T-helper 2 cell treated with Interferon-gamma antibody and Interleukin-4, amounts not matched to agents 100 ng/mL and 5 ng/mL, for 36 hours (primary cell): Measurements from ENCODE around the gene MMP13. TPM values are rescaled to one million over a fixed set of nuclear protein-coding genes. Genes with fewer than 3 reads are reported as not detected.
"Not testable (repeated sequence)": the region's sequence is repeated elsewhere in the genome, so short reads cannot be mapped to it uniquely, and the experiment has no call there.

Experiments
- intact Hi-C: fragments of 100-400 bp; cut with micrococcal nuclease; formaldehyde crosslinking; loops from one replicate; pipeline ENCODE4 v1.15.1; 2023
- total RNA-seq: library from RNA; stranded (reverse); gene quantifications from 2 replicates; pipeline ENCODE4 v1.2.3, GENCODE V29; 2022

The MMP13 gene
- total RNA-seq, 1 donor from 2014 or later = not detected

DNA sequence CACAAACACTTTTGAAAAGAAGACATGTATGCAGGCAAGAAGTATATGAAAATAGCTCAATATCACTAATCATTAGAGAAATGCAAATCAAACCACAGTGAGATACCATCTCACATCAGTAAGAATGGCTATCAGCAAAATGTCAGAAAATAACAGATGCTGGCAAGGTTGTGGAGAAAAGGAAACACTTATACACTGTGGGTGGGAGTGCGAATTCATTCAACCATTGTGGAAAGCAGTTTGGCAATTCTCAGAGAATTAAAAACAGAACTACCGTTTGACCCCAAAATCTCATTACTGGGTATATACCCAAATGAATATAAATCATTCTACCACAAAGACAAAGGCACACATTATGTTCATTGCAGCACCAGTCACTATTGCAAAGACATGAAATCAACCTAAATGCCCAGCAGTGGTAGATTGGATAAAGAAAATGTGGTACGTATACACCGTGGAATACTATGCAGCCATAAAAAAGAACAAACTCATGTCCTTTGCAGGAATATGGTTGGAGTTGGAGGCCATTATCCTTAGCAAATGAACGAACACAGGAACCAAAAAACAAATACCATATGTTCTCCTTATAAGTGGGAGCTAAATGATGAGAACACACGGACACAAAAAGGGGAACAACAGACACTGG is 18.5 kb downstream of the MMP13 start:
- intact Hi-C loops = no loop called here

DNA sequence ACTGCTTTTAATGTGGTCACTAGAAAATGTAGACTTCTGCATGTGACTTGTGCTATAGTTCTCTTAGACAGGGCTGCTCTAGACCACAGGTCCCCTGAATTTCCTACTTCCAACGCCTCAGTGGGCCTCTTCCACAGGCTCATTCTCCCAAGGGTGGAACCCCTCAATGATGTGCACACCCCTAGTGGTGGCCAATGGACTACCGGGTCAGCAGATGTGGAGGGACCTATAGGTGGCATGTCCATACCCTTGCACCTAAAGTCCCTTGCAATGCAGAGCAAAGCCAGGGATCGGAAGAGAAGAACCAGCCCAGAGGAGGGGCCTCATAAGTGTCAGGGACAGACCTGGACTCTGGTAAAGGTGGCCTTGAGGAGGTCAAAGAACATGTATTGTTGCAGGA is 20.0 kb downstream of the MMP13 start:
- intact Hi-C loops = no loop called here

DNA sequence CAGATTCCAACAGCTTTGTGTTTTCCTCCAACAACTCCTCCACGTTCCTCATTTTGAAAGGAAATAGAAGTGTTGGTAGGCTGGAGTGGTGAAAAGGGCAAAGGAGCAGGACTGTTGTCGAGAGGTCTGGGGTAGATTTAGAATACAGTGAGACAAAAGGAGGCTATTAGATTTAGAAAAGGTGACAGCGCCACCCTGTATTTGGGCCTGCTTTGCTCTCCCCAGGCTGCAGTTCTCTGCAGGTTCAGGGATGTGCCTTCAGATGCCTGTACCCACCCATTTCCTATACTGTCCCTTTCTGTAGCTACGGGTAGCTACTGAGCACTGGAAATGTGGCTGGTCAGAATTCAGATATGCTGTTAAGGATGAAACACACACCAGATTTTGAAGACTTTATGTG is 20.8 kb downstream of the MMP13 start:
- intact Hi-C loops = no loop called here

DNA sequence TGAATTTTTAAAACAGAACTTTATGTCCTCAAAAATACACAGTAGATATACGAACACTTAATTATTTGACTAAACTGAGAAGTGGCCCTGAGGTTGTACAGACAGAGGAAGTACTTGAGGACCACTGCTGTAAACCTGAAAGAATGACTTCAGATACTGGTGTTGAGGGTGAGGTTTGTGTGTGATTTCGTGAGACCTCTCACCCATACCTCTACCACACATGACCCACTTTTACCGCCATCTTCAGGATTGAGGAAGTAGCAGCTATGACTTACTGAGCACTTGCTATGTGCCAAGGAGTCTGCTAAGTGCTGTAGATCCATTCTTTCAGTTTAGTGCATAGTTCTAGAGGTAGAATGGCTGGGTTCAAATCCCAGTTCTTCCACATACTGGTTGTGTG is 21.9 kb downstream of the MMP13 start:
- intact Hi-C loops = no loop called here

DNA sequence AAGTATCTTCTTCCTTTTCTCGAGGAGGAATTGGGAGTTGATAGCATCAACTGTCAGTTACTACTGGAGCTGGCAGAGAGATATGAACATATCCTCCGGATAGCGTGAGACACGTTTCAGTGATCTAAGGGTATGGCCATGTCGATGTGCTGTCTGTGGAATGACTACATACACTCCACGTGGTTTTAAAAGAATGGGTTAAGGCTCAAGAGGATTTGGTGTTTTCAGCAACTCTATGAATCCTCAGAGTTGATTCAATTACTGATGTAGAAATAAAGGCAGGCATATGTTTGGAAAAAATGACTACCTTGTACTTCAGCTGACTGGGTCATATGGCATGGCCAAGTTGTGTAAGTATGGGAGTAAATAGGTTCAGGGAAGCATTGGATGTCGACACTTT is 22.9 kb downstream of the MMP13 start:
- intact Hi-C loops = no loop called here

DNA sequence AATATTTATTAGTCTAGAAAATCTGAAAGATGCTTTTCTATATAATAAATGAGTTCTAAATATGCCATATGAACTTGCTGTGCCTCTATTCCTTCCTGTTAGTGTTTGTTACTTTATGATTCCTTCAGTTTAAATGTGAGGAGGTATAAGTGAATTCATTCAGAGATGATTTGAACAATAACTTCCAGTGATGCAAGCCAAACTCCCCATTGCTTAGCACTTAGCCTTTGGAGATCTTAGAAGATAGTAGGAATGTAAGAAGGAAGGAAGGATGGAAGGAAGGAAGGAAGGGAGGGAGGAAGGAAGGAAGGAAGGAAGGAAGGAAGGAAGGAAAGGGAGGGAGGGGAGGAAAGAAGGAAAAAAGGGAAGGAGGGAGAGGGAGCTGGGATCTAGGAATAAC is 25.1 kb downstream of the MMP13 start:
- intact Hi-C loops = no loop called here

DNA sequence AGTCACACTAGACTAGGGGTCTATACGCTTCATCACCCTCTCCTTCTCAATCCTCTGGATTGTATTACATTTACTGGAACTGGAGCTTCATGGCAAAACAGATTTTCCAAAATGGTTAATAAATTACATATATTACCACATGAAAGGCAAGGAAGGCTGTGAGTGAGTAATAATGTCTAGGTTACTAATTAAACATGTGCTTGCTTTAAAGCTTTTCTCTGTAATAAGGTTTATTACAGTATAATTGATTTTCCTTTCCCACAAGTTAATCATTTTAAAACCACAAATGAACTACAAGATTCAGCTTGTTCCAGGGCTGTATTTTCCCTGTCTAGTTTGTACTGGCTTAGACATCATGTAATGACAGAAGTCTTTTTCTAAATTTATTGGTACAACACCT is 25.6 kb downstream of the MMP13 start:
- intact Hi-C loops = no loop called here

DNA sequence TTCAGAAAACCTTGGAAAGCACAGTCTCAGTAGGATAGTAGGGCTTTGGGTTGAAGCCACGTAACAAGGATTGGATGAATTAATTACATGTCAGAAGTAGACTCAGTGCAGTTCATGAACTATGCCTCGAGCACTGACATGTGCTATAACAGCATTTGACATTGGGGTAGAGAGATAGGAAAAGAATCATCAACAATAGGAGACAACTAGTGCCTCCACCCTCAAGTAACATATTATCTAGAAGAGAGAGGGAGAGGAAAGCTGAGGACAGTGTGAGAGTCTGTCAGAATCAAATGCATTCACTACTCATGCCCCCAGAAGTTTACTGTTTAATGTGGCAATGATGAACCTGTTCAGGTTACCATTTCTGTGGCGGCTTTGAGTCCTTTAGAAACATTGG is 26.4 kb downstream of the MMP13 start:
- intact Hi-C loops = no loop called here

DNA sequence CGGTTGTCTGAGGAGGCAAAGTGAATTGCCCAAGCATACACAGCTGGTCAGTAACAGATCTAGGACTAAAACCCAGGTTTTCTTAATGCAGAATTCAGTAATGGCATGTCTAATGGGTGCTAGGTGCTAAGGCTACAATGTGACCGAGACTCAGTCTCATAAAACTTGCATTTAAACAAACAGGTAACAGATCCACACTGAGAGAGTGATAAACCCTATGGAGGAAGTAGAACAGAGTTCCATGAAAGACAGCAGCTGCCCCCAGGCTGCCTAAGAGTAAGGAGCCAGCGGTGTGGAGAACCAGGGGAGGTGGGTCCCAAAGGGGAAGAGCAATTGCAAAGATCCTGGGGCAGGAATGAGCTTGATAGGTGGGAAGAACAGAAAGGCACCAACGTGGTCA is 27.3 kb downstream of the MMP13 start:
- intact Hi-C loops = no loop called here

DNA sequence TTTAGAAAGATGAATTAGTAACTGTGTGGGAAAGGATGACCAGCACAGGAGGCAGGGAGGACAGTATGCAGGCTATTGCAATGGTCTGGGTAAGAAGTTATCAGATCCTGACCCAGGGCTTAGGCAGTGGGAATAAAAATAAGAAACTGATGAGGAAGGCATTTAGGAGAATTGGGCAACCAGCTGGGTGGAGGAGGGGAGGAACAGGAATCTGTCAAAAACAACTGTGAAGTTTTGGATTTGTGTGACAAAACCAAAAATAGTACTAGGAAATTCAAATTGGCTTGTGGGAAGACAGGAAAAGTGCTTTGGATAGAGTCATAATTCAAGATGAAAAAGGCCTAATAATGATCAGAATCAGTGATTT is 27.9 kb downstream of the MMP13 start:
- intact Hi-C loops = no loop called here

DNA sequence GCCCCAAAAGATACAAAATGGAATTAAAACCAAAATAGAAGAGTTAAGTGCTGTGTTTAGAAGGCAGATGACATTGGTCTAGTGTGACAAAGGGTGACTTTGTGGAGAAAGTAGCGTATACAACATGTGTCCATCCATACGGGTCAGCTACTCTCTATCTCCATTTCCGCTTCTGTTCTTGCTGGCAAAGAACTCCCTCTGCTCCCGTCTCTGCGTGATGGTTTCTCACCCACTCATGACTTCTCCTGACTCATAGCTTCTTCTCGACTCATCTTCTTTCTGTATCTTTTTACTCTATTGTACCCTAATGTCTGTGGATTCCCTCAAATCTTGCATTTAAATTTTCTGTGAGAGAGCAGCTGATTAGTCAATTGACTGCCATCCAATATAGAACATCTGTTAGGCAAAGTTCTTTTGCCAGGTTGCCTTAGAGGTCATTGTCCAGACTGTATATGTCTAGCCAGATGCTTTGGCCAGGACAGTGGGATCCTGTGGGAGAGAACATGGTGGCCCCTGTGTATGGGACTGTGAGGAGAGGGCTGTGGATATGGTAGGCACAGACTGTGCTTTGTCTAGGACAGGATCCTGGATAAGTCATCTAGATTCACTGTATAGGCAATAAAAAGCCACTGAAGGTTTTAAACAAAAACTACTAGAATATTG is 28.4 kb downstream of the MMP13 start:
- intact Hi-C loops = no loop called here

DNA sequence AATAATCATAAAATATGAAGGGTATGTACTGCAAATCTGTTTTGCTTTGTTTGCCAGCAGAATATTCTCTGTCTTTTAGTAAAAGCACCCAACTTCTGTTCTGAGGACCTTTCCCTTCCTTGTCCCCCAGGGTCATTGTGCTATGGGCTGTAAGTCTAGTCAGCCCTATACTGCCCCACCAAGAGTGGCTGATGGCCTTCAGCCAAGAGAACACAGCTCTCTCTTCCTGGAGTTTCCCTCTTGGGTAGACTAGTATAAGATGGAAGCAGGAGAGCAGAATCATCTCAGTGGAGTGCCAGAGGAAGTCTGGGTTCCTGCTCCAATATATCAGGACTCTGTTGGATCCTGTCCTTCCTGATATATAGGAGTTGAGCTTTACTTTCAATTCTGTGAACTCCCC is 29.0 kb downstream of the MMP13 start:
- intact Hi-C loops = no loop called here

DNA sequence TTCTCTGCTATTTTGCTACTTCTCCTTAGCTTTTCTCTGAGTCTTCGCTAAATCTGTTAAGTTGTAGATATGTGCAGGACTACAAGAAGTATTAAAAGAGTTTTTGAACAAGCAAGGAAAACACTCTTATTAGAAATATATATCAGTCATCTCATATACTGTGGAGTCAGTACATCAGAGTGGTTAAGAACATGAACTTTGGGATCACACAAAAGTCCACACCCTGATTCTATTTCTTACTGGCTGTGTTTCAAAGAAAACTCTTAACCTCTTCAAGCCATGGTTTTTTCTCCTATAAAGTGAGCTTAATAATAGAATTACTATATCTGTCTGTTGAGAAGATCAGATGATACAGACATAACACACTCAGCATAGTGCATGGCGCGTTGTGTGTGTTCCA is 29.5 kb downstream of the MMP13 start:
- intact Hi-C loops = no loop called here

DNA sequence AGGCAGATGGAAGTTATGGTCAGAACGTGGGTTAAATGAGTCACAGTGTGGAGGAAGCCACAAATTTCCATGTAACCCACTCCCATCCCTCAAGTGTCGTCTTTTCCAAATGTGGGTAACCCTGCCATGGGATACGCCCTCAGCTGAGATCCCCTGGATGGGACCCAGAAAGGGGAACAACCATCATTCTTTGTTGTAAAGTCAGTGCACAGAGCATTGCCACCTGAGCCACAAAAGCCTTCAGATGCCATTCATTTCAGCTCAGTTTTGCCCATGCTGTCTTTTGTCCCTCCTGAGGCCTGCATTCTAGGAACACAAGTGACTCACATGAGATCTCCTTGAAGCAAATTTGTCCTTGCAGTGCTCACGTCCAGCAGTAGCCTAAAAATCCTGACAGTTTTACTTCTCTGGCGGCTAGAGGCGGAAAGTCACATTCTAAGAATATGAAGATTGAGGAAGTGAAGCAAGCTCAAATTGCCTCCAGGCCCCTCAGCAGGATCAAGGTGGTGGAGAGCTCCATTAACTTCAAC is 30.6 kb downstream of the MMP13 start:
- intact Hi-C loops = no loop called here

DNA sequence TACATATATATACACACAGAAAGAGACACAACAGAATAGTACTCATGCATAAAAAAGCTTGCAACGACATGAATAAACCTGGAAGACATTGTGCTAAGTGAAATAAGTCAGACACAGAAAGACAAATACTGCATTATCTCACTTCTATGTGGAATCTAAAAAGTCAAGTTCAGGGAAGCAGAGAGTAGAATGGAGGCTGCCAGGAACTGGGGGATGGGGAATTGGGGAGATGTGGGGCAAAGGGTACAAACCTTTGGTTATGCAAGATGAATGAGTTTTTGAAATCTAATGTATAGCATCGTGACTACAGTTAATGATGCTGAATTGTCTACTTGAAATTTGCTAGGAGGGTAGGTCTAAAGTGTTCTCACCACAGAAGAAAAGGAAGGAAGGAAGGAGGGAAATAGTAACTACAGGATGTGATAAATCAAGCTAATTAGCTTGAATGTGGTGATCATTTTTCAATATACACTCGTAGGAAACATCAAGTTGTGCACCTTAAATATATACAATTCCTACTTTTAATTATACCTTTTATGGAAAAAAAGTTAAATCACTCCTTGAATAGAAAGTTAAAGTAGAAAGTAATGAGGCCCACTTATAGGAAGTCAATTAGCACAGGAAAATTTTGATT is 33.8 kb downstream of the MMP13 start:
- intact Hi-C loops = no loop called here

DNA sequence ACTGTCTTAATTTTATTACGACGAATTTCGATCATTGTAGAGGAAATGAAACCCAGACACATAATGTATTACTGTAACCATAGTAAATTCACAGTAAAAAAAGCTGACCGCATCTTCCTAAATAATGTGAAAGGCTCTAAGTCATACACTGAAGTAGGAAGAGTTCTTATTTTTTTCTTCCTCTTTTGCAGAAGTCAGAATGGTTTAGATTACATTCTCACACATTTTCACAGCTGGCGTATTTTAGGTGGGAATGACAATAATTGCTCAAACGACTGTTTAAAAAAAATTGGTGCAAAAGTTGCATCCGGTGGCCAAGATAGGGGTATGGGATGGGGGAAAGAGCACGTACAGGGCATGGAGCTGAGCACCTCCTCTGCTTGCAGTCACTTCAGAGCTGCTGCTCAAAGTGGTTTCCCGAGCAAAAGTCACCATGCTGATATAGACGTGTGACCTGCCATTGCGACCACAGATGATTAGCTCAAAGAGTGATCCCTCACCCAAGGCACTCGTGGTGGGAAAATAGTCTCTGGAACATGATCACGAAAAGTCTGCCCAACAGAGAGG is 35.3 kb downstream of the MMP13 start:
- intact Hi-C loops = no loop called here

DNA sequence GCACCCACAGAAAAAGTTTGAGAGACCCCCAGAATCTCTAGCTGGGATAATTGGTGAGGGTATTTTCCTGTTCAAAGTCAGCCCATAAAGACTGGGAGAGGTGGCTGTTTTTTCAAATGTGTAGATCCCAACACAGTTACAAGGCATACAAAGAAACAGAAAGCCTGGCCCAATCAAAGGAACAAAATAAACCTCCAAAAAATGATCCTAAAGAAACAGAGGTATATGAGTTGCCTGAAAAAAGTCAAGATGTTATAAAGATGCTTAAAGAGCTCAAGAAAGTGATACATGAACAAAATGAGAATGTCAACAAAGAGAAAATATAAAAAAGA is 40.5 kb downstream of the MMP13 start:
- intact Hi-C loops = no loop called here

DNA sequence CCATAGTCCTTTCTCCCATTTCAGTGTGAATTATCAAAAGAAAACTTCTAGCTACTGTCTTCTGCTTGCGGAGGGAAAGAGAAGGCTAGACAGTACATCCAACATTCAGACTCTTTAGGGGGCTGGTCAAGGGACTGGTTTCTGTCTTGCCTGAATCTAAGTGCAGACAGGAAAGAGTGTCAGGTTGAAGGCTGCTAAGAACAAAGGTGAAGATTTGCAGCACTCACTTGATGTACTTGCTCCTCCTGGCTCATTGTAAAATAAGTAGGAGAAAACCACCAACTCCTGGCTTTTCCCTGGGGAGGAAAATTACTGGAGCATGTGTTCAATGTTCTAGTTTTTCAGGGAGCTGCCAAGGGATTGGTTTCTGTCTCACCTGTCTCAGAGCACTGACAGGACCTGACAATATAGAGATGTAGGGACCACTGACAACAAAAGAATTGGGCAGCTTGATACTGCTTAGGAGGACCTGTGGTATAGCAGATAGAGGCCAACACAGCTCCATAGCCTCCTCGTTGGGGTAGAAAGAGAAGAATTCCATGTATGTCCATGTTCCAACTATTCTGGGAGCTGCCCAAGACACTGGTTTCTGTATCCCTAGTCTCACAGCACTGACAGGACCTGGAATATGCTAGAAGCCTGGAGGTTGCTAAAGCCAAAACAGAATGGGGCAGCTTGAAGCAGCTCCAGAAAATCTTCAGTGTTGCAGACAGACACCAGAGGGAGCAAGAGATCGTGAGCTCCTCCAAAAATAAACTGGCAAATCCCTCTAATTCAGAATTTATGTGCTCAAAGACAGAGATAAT is 41.1 kb downstream of the MMP13 start:
- intact Hi-C loops = no loop called here

DNA sequence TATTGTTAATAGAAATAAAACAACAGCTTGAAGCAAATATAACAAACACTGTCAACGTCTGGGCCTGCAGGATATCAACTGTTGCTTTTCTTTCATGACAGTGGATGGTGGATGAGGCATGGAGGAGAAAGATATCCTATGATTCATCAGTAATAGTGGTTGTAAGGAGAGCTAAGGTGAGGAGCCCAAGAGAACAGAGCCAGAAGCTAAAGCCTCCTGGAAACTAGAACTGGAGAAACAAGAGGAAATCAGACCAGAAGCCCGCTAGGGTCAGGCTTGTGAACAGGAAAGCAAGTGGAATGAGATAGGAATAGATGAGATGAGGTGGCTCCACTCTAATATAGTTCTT is 43.1 kb downstream of the MMP13 start:
- intact Hi-C loops = no loop called here

DNA sequence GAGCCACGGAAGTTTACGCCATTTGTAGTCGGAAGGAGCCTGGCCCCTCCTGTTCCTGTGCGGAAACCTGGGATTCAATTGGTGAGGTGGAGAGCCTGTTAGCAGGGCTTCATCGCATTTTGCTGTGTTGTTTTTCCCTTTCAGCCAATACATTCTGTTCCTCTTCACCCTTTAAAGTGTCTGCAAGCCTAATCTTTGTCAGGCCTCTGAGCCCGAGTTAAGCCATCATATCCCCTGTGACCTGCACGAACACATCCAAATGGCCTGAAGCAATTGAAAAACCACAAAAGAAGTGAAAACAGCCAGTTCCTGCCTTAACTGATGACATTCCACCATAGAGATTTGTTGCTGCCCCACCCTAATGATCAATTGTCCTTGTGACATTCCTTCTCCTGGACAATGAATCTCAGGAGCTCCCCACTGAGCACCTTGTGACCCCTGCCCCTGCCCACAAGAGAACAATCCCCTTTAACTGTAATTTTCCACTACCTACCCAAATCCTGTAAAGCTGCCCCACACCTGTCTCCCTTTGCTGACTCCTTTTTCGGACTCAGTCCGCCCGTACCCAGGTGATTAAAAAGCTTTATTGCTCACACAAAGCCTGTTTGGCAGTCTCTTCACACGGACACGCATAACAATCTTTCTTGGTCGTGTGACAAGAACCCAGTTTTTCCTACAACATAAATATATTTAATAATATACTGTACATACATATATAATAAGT is 43.6 kb downstream of the MMP13 start:
- intact Hi-C loops = no loop called here

DNA sequence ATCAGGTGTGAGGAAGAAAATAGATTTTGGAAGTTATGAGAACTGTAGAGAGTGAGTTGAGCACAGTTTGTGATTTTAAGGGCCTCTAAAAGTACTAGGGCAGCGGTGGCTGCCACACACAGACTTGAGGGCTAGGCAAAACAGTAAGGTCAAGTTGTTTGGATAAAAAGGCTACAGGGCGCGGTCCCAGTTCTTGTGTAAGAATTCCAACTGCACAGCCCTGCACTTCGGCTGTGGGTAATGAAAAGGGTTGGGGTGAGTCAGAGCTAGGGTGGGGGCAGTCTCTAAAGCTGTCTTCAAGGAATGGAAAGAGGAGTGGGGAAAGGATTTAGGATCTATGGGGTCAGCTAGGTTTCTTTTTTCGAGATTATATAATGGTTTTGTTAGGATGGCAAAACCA is 49.7 kb downstream of the MMP13 start:
- intact Hi-C loops = not testable (repeated sequence)
